IPS DF 4.7 (cell line): ENCODE measurements around the gene SNCB.

Experiments
- DNase-seq: peaks from one replicate; pipeline ENCODE4 v3.0.0-alpha.2; 2013; ENCODE audit warnings: low spot score; ENCODE audit errors: extremely low read depth

The SNCB gene

GRCh38 chr5:176644878-176645670 is 14.7 kb upstream of the SNCB start:
- DNase-seq = no peak

GRCh38 chr5:176644294-176644693 is 14.0 kb upstream of the SNCB start:
- DNase-seq = no peak

DNA sequence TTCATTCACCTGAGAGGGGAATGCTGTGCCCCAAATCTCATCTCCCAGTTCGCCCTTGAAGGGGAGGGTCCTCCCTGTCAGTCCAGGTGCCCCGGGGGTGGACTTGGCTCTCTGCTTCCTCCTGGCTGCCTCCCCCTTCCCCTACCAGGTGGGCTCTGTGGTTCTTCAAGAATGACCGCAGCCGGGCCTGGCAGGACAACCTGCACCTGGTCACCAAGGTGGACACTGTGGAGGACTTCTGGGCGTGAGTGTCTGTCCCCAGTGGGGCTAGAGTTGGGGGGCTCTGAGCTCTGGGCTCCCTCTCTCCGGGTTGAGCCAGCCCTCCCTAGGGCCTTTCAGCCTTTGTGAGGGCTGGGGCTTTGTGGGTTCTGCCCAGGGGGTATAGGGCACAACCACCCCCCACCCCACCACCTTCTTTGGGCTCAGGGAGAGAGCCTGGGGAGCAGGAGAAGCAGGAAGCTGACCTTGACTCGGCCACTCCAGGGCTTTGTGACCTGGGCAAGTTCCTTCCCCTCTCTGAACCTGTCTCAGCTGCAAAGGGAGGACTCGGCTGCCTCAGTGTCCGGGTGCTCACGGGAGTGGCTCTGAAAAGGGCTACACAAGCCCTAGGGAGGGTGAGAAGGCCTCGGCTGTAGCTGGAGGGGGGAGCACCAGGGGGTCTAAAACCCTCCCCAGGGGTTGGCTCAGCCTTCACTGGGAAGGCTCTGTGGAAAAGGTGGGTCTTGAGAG is 13.3 kb upstream of the SNCB start:
- no peak for DNase-seq

- no peak for DNase-seq
Measured at GRCh38 chr5:176642675-176643490, 12.5 kb upstream of the SNCB start.

DNA sequence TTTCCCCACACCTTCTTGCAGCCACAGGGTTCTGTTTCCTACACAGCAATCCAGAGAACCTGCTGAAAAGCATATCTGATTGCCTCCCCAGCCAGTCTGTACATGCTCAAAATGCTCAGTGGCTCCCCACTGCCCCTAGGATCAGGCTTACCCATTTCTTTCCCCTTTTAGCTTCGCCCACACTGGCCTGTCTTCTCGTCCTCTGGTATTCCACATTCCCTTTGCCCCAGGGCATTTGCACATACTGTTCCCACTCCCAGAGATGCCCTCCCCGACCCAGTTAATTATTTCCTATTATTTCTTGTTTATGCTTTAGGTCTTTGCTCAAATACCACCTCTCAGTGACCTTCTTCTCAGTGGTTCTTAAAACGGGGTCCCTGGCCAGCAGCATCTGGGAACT is 10.3 kb upstream of the SNCB start:
- no peak for DNase-seq

GRCh38 chr5:176639981-176640380 is 9.6 kb upstream of the SNCB start:
- no peak for DNase-seq

GRCh38 chr5:176639208-176639607 is 8.9 kb upstream of the SNCB start:
- no peak for DNase-seq

DNA sequence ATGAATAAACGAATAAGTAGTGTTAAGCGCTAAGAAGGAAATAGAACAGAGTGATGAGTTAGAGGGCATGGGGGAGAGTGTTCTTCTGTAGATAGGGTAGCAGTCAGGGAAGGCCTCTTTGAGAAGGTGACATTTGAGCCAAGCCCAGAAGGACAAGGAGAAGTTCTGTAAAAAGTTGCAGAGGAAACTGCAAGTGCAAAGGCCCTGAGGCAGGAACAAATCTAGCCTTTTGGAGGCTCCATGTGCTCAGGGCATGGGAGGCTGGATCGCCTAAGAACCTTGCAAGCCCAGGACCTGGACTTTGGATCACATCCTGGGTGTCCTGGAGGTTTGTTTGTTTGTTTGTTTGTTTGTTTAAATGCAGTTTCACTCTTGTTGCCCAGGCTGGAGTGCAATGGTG is 8.1 kb upstream of the SNCB start:
- DNase-seq = no peak

DNA sequence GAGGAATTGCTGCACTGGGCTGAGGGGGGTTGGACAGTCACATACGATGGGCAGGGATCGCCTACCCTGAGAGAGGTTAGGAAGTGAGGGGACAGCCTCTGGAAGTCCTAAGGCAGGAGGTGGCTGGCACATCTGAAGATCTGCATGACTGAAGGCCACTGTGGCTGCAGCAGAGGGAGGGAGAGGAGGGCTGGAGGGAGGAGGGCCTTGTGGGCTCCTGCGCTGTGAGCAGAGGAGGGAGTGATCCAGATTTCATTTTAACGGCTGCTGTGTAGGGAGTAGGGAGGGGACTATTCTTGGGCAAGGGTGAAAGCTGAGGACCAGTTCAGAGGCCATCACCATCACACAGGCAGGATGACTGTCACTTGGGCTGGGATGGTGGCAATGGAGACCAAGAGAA is 7.2 kb upstream of the SNCB start:
- no peak for DNase-seq

DNA sequence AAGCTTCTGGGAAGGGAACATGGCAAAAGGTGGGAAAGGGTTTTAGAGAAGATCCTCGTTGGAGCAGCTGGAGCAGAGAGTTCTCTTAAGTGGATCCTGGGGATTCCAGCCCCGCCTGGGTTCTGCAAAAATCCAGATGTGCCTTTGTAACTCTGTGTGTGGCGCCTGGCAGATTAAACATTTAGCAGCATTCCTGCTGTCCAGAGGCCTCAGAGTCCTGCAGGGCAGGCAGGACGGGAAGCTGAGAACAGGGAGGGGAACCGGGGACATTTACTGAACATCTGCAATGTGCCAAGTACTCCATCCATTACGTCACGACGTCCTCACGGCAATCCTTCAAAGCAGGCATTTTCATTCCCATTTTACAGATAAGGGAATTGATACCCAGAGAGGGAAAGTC is 6.1 kb upstream of the SNCB start:
- no peak for DNase-seq

DNA sequence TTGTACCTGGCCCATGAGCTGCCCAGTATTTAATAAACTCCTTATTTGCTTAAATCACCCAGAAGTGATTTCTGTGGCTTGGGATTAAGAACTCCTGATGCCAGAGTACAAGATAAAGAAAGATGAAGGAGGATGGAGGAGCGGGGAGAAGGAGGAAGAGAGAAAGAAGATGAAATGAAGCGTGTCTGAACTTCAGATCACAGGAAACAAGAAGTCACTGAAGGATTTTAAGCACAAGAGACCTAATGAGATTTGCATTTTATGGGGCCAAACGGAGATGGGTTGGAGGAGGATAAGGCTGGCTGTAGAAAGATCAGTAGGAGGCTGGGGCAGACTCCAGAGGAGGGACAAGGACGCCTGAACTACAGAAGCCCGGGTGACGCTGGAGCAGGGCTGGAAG is 3.3 kb upstream of the SNCB start:
- DNase-seq = no peak

DNA sequence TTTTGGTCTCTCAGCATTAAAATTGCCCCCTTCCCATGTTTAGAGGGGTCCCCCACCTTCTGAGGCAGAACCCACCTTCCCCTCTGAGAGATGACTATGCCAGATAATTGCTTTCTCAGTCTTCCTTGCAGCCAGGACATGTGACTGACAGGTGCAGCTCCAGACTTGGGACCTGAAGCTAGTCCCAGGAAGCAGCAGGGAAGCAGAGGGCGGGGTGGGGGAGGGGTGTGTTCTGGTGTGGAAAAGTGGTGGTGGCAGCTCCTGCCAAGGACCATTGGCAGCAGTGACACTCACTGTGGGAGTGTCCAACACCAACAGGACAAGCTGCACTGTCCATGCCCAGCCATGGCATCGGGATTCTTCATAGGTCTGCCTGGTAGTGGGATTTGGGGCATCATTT is 2.4 kb upstream of the SNCB start:
- DNase-seq = no peak

GRCh38 chr5:176631383-176632200 is 1.3 kb upstream of the SNCB start:
- no peak for DNase-seq

DNA sequence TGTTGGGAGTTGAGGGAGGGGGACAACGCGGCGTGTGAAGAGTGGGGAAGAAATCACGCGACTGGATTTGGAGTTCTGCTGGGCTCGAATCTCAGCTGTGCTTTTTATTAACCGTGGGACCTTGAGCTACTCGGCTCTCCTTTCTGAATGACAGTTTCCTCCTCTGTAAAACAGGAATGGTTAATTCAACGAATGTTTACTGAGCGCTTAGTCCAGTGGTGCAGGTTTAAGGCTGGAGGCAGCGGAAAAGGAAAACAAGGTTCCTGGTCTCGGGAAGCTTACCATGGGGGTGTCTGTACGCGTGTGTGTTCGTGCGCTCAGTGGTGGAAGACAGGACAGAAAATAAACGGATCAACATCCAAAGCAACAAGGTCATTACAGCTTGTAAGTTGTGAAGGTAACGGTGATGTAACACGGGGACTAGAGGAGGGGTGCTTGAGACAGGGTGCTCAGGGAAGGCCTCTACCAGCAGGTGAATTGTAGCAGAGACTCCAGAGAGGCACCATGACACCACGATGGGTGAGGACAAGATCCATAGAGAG is 418 bp upstream of the SNCB start:
- no peak for DNase-seq

DNA sequence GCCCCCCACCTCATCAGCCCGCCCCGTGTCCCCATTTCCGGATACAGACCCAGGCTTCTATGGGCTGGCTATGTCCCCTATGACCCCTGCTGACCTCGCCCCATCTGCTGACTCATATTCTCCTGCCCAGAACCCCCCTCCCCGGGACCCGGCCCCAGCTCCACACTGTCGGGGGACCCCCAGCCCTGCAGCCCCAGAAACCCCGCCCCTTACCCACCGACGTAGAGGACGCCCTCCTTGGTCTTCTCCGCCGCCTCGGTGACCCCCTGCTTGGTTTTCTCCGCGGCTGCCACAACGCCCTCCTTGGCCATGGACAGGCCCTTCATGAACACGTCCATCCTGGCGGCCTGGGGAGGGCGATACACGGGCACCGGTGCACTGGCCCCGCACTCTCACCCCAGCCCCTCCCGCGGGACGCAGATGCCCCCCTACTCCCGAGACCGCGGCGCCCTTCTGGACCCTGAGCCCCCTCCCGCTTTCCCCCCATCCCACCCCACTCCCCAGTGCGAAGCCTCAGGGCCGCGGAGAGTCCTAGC is 949 bp downstream of the SNCB start:
- no peak for DNase-seq

GRCh38 chr5:176628406-176629228 is 1.7 kb downstream of the SNCB start:
- no peak for DNase-seq

GRCh38 chr5:176627582-176627981 is 2.8 kb downstream of the SNCB start:
- no peak for DNase-seq

DNA sequence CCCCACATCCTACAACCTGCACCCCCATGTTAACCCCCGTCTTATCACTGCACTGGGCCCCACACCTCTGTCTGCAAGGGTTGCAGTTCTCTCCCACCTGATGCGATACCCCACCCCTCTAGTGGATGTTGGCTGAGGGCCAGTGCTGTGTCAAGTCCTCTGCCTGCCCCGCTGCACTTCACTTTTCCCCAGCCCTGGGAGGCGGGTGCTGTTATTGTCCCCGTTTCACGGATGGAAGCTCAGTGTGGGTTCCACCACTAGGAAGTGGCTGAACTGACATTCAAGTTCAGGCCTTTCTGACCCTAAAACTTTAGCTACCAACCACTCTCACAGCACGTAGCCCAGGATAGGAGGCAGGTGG is 3.5 kb downstream of the SNCB start:
- no peak for DNase-seq

DNA sequence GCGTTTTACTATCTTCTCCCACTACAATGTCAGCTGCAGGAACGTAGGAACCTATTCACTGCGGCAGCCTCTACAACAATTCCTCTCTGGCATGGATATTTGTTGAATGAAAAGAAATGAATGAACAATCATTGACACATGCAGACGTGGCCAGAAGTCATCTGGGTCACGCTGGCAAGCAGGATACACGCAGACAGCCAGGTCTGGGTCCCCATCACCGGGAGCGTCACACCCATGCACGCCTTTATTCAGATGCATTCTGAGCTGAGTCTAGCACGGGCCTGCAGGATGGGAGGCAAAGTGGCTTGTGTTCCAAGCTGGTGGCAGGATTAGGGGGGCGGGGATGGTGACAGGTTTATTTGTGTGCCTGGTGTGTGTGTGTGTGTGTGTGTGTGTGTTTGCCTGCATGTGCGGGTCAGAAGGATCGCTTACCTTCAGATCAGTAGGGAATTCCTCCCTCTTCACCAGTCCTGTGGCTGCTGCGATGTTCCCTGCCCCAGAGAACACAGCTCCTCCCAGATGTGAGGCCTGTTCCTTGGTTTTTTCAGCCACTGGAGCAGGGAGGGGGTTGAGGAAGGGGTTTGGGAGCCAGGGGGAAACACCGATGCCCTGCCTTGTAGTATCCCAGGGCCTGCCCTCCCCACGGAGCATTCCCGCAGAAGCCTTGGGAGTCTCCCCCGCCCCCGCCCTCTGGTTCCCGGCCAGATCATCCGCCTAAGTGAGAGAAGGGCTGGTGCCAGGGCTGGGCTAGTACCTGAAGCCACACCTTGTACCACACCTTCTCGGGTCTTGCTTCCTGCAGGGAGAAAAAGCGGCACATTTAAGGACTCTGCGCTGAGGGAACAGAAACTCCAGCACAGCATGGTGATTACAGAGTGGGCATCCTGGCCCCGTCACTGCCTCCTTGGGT is 4.1 kb downstream of the SNCB start:
- DNase-seq = no peak
